ENCODE measurements around the gene FEM1C.

- no peak for TF ChIP-seq POLR2A (IDR thresholded peaks at IDR 0.05; ENCODE audit: borderline replicate concordance, extremely low read depth, insufficient read depth, insufficient read length)
- TF ChIP-seq CTCF (IDR thresholded peaks at IDR 0.05 in 2 of 3, conservative IDR thresholded peaks at IDR 0.05 in 1 of 3; ENCODE audit: borderline replicate concordance in 1 of 3, insufficient read depth in 1 of 3, low read depth in 2 of 3, low read length in 2 of 3) = no peak
- TF ChIP-seq EZH2 (IDR thresholded peaks at IDR 0.05) = no peak
- no peak for TF ChIP-seq MAX (IDR thresholded peaks at IDR 0.05)
- TF ChIP-seq EZH2phosphoT487 (IDR thresholded peaks at IDR 0.05; ENCODE audit: borderline replicate concordance) = no peak
- TF ChIP-seq CEBPB (IDR thresholded peaks at IDR 0.05; ENCODE audit: low read depth) = no peak
- TF ChIP-seq POLR2AphosphoS5 (IDR thresholded peaks at IDR 0.05; ENCODE audit: low read depth, low read length) = no peak
- no peak for TF ChIP-seq ATF3 (IDR thresholded peaks at IDR 0.05)
- no peak for TF ChIP-seq SP1 (IDR thresholded peaks at IDR 0.05; ENCODE audit: low read depth)
Observed at GRCh38 chr5:115556276-115556675, 11.7 kb upstream of the FEM1C start.

All from HCT116 (cell line).